Ovary (tissue), 3 donors: ENCODE data around the gene LUC7L2.

ENCODE experiments used
- POLR2A ChIP-seq: fragments of 450-650 bp; IDR thresholded peaks from one replicate; pipeline ENCODE4 v1.6.1; 2017; ENCODE audit warnings: antibody characterized with exemption, mild to moderate bottlenecking, moderate library complexity
- TF ChIP-seq, protein P1 (sequence below), 3 donors: fragments of 450-650 bp in 2 of 3; fragments of 200-600 bp in 1 of 3; IDR thresholded peaks; one replicate each; pipeline versions ENCODE4 v1.5.1 to v1.8.0; 2016 to 2022; ENCODE audit warnings: antibody characterized with exemption in 3 of 3, mild to moderate bottlenecking in 1 of 3
- donor health status: DM: no; HTN: no; CAD: no.

- TF ChIP-seq, protein P1, sequence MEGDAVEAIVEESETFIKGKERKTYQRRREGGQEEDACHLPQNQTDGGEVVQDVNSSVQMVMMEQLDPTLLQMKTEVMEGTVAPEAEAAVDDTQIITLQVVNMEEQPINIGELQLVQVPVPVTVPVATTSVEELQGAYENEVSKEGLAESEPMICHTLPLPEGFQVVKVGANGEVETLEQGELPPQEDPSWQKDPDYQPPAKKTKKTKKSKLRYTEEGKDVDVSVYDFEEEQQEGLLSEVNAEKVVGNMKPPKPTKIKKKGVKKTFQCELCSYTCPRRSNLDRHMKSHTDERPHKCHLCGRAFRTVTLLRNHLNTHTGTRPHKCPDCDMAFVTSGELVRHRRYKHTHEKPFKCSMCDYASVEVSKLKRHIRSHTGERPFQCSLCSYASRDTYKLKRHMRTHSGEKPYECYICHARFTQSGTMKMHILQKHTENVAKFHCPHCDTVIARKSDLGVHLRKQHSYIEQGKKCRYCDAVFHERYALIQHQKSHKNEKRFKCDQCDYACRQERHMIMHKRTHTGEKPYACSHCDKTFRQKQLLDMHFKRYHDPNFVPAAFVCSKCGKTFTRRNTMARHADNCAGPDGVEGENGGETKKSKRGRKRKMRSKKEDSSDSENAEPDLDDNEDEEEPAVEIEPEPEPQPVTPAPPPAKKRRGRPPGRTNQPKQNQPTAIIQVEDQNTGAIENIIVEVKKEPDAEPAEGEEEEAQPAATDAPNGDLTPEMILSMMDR (IDR thresholded peaks at IDR 0.05) = no peak
- TF ChIP-seq POLR2A = no peak
These were observed 5.0 kb upstream of the LUC7L2 start for GRCh38 chr7:139354729-139355128.
